Esophagus muscularis mucosa (tissue), 4 donors: ENCODE results near the gene MYO15B.

Experiments used
- EP300 ChIP-seq: sonication (generic); formaldehyde crosslinking; IDR thresholded peaks from one replicate; pipeline ENCODE4 v1.6.1; 2017; ENCODE audit warnings: antibody characterized with exemption
- POLR2AphosphoS5 ChIP-seq, 2 donors: sonication (generic); formaldehyde crosslinking; IDR thresholded peaks; one replicate each; pipeline ENCODE4 v1.6.1; 2017; ENCODE audit warnings: antibody characterized with exemption in 2 of 2
- TF ChIP-seq, protein P1 (sequence below), 3 experiments: fragments of 200-600 bp in 2 of 3; fragments of 450-650 bp in 1 of 3; sonication (generic) in 2 of 3; IDR thresholded peaks; one replicate each; pipeline ENCODE4 v1.5.1; 2017 to 2019; ENCODE audit warnings: antibody characterized with exemption in 3 of 3, mild to moderate bottlenecking in 2 of 3, moderate library complexity in 1 of 3

DNA sequence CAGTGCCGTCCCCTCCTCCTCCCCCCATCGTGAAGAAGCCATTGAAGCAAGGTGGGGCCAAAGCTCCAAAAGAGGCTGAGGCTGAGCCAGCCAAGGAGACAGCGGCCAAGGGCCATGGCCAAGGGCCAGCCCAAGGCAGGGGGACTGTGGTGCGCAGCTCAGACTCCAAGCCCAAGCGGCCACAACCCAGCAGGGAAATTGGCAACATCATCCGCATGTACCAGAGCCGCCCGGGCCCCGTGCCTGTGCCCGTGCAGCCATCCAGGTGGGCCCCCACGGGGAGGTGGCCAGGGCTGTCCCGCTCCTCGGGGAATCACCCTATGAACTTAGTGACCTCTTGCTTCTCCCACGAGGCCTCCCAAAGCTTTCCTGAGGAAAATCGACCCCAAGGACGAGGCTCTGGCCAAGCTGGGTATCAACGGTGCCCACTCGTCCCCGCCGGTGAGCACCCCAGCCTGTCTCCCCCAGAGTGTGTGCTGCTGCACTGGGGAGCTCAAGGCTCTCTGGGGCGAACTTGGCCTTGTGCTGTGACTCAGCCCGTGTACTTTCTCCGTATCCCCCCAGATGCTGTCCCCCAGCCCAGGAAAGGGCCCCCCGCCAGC lies 29.0 kb downstream of the MYO15B start:
- TF ChIP-seq, protein P1, sequence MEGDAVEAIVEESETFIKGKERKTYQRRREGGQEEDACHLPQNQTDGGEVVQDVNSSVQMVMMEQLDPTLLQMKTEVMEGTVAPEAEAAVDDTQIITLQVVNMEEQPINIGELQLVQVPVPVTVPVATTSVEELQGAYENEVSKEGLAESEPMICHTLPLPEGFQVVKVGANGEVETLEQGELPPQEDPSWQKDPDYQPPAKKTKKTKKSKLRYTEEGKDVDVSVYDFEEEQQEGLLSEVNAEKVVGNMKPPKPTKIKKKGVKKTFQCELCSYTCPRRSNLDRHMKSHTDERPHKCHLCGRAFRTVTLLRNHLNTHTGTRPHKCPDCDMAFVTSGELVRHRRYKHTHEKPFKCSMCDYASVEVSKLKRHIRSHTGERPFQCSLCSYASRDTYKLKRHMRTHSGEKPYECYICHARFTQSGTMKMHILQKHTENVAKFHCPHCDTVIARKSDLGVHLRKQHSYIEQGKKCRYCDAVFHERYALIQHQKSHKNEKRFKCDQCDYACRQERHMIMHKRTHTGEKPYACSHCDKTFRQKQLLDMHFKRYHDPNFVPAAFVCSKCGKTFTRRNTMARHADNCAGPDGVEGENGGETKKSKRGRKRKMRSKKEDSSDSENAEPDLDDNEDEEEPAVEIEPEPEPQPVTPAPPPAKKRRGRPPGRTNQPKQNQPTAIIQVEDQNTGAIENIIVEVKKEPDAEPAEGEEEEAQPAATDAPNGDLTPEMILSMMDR (IDR thresholded peaks at IDR 0.05) = no peak
- TF ChIP-seq POLR2AphosphoS5 (IDR thresholded peaks at IDR 0.05) = no peak
- TF ChIP-seq EP300 = no peak
